GM12801 (cell line): ENCODE measurements around the gene PGLYRP1.

Source experiments
- TF ChIP-seq, protein P1 (sequence below): IDR thresholded peaks from one replicate; pipeline ENCODE4 v1.5.1; 2011; ENCODE audit warnings: control low read depth; ENCODE audit not compliant: insufficient read length; ENCODE audit errors: extremely low read depth

The PGLYRP1 gene

DNA sequence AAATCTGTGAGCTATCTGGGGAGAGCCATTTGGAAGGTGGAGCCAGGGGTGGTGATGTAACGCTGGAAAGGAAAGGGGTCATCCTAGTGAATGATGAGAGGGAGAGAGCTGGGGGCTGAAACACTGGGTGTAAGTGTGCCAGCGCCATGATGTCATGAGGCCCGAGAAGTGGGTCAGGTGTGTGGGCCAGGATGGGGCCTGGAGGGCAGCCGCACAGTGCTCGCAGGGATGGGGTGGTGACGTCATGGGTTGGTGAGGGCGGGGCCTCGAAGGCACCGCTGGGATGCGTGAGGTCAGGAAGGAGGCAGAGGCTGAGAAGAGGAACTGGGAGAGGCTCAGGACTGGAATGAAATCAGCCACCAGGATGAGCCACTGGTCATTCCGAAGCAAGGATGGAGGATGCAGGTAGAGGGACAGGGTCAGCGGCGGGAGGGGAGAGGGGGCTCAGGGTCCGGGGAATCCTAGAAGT is 23.2 kb downstream of the PGLYRP1 start:
- TF ChIP-seq, protein P1, sequence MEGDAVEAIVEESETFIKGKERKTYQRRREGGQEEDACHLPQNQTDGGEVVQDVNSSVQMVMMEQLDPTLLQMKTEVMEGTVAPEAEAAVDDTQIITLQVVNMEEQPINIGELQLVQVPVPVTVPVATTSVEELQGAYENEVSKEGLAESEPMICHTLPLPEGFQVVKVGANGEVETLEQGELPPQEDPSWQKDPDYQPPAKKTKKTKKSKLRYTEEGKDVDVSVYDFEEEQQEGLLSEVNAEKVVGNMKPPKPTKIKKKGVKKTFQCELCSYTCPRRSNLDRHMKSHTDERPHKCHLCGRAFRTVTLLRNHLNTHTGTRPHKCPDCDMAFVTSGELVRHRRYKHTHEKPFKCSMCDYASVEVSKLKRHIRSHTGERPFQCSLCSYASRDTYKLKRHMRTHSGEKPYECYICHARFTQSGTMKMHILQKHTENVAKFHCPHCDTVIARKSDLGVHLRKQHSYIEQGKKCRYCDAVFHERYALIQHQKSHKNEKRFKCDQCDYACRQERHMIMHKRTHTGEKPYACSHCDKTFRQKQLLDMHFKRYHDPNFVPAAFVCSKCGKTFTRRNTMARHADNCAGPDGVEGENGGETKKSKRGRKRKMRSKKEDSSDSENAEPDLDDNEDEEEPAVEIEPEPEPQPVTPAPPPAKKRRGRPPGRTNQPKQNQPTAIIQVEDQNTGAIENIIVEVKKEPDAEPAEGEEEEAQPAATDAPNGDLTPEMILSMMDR, result no peak

DNA sequence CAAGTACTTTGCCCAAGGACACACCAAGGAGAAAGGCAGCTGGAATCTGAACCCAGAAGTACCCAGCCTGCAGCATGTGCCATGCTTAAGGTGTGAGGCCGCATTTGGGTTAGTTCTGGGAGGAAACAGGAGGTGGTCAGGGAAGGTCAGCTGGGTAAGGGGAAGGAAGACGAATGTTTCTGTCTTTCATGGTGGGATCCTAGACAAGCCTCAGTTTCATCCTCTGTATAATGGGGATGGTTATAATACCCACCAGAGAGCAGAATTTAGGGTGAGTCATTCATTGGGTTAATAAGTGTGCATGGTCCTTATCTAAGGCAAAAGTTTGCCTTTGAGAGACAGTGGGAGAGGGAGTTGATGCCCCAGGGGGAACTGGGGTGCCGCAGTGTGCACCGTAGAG is 24.0 kb downstream of the PGLYRP1 start:
- TF ChIP-seq, protein P1, result no peak

DNA sequence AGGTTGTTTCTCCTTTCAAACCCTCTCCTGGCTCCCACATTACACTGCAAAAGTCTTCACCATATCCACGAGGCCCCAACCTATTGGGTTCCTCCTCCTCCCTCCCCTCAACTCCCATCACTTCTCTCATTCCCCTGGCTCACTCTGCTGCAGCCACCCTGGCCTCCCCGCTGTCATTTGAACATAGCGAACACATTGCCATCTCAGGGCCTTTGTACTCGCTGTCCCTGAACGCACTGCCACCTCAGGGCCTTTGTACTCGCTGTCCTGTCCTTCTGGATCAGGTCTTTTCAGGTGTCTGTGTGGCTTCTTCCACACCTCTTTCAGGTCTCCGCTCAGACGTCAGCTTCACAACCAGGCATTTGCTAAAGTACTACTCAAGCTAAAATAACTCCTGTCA is 25.9 kb downstream of the PGLYRP1 start:
- TF ChIP-seq, protein P1, result no peak

DNA sequence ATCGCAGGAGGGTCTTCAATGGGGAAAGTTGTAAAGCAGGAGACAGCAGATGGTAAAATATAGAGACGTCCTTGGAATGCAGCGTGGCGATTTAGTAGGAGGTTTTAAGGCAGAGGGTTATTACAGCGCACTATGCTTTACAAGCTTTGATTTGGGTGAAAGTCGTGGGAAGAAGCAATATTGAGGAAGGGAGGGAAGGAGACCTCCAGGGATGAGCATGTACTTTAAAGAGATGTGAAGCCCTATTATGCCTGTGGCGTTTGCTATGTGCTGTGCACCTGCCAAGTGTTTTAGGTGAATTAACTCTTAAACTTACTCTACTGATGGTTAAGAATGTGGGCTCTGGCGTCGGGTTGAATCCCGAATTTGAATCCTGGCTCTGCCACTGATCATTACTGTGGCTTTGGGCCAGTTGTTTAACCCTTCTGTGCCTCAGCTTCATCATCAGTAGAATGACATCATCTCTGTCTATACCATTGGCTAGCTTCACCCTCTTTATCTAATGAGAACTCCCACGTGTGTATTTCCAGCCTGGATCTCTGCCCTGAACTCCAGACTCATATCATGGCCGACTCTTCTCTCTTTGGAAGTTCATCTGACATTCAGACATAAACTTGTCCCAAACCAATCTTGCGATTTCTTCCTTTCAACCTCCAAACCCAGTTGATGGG is 27.0 kb downstream of the PGLYRP1 start:
- TF ChIP-seq, protein P1, result no peak

DNA sequence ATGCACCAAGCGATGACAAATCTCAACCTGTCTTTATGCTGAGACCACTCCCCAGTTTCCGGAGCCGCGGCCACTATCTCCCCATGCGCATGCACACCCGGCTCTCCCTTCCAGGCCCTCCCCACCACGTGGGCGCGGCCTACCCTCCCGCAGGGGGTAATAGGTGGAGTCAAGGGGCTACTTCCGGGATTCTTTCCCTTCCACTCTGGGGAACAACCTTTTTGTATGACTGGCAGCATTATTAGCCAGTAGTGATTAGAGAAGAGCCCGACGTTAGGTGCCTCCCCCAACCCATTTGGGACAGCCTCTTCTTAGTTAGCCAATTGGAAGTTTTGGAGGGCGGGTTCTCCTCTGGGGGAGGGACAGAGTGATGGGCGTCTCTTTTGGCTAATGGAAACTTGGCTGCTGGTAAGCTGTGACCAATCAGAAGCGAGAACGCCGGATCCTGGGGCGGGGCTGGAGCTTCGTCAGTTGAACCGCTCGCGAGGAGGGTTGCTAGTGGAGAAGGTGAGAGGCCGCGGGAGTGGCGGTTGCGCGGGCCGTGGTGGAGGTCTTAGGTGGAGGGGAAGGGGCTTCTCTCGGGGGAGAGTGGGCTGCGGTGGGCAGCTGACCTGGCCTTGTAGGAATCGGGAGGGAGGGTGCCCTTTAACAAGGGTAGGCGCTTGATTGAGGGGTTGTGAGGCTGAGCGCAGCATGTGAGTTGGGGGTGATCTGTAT is 27.7 kb downstream of the PGLYRP1 start, which contains the start of gene CCDC61:
Gene CCDC61 (plus strand): TSS at position 470 of the 717 bp plus-strand sequence. CDS start 7,552 bp downstream, outside the sequence.
- TF ChIP-seq, protein P1, result no peak

DNA sequence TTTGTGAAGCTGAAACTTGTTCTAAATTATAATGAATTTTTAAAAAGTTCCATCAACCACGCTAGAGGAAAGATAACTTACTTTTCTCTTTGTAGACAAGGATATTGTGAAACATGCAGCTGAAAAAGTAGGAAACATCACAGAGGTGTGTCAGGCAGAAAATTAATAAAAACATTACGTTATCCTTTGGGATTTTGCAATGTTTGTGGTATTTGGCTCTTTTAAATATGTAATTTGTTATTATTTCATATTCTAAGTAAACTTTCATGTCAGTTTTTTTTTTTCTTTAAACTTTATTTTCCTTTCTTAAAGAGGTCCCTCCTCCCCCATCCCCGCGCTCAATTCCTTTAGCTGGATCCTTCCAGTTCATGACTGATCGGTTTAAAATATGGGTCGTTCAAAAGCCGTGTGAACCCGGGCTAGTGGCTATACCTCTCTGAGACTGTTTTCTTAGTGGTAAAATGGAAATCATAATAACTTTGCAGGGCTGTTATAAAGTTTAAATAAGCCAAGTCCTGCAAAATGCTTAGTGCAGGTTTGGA is 28.3 kb downstream of the PGLYRP1 start:
- TF ChIP-seq, protein P1, result no peak

DNA sequence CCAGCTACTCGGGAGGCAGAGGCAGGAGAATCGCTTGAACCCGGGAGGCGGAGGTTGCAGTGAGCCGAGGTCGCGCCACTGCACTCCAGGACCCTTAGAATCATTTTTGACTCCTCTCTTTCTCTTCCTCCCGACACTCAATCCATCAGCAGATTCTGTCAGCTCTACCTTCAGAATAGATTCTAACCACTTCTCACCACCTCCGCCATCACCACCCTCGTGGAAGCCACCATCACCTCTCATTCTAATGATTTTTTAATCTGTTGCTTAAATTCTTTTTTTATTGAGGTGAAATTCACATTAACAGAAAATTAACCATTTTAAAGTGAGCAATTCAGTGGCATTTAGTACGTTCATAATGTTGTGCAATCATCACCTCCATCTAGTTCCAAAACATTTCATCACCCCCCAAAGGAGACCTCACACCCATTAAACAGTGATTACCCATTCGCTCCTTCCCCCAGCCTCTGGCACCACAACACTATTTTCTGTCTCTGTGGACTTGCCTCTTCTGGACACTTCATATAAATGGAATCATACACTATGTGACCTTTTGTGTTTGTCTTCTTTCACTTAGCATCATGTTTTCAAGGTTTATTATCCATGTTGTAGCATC is 32.6 kb downstream of the PGLYRP1 start:
- TF ChIP-seq, protein P1, result no peak
